ENCODE data around the gene PITHD1.

The PITHD1 gene

DNA sequence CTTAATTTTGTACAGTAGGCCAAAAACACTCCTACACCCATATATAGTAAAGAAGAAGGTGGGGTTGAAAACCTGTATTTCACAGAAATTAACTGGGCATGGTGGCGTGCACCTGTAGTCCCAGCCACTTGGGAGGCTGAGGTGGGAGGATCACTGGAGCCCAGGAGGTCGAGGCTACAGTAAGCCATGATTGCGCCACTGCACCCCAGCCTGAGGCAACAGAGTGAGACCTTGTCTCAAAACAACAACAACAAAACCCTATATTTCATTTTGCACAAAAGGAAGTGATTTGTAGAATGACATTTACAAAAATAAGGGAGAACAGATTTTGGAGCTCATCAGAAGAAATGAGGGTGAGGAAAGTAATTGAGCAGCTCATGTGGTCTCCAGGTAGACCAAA lies 10.5 kb downstream of the PITHD1 start:
- H3K9ac ChIP-seq (ENCODE audit: low read depth, low read length, poor library complexity, severe bottlenecking), result no peak overlapping the region
- peaks cover 8% of the 10 kb centered on the region; the same call in 1 of the 2 replicates for H3F3A ChIP-seq (ENCODE audit: low read depth)
- peaks cover 40% of the 10 kb centered on the region for H3K79me2 ChIP-seq (ENCODE audit: insufficient read depth, low read length)
- H3K4me1 ChIP-seq (ENCODE audit: insufficient read depth, low read length, poor library complexity, severe bottlenecking), result peaks cover 12% of the 10 kb centered on the region
- peaks cover 18% of the 10 kb centered on the region for H4K20me1 ChIP-seq (ENCODE audit: insufficient read depth, low read length, poor library complexity, severe bottlenecking)
- H3K36me3 ChIP-seq (ENCODE audit: insufficient read depth, low read length), result peaks cover 30% of the 10 kb centered on the region; the same call in 1 of the 2 replicates
- no peak overlapping the region for H3K4me2 ChIP-seq (ENCODE audit: low read depth, low read length, poor library complexity, severe bottlenecking)
- H3K9me2 ChIP-seq (replicated peaks; ENCODE audit: low read depth, low read length), result no peaks in the 10 kb centered on the region
- no peak overlapping the region for H2AFZ ChIP-seq (ENCODE audit: low read length)
- no peak overlapping the region for H3K4me3 ChIP-seq (ENCODE audit: low read length, poor library complexity, severe bottlenecking)
- TF ChIP-seq, protein P1, sequence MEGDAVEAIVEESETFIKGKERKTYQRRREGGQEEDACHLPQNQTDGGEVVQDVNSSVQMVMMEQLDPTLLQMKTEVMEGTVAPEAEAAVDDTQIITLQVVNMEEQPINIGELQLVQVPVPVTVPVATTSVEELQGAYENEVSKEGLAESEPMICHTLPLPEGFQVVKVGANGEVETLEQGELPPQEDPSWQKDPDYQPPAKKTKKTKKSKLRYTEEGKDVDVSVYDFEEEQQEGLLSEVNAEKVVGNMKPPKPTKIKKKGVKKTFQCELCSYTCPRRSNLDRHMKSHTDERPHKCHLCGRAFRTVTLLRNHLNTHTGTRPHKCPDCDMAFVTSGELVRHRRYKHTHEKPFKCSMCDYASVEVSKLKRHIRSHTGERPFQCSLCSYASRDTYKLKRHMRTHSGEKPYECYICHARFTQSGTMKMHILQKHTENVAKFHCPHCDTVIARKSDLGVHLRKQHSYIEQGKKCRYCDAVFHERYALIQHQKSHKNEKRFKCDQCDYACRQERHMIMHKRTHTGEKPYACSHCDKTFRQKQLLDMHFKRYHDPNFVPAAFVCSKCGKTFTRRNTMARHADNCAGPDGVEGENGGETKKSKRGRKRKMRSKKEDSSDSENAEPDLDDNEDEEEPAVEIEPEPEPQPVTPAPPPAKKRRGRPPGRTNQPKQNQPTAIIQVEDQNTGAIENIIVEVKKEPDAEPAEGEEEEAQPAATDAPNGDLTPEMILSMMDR (conservative IDR thresholded peaks at IDR 0.05; ENCODE audit: low read length), result no peak
- no peak for TF ChIP-seq EZH2phosphoT487 (IDR thresholded peaks at IDR 0.05; ENCODE audit: borderline replicate concordance)
- no peaks in the 10 kb centered on the region for H3K9me3 ChIP-seq (ENCODE audit: insufficient read depth, low read depth, low read length)
- H3K27me3 ChIP-seq (ENCODE audit: insufficient read depth, low read length, poor library complexity, severe bottlenecking), result peaks cover 4% of the 10 kb centered on the region

DNA sequence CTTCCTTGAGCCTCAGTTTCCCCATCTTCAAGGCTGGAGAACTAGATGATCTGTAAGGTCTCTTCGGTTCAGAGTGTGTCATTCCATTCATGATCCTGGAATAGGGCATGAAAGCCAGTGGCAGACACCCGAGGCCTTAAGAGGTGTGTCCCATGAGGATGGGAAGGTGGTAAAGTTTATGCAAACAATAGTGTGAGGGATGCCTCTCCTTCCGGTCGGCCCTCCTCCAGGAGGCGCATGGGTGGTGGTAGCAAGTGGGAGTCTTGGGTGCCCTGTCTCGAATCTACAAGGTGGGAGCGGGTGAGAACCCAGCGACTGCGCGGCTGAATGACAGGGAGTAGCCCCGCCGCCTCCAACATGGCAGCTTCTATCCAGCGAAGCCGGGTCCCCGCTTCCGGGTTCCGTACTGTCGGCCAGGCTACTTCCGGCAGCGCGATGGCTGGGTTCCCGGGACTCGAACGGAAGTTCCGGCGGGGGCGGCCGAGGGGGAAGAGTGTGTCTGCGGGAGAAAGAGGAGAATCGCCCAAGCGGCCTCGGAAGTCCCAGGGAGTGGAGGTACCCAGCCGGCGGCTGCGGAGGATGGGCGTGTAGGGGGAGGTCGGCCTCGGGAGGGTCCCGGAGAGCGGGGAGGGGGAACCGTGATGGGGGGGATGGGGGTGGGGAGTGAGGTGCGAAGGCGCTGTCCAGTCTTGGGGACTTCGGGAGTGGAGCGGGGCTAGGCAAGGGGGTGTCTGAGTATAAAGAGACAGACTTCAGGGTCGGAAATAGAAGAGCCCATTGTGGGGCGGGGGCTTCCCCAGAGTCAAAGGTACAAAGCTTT lies 12.7 kb downstream of the PITHD1 start, which contains the start of gene LYPLA2:
TSS of gene LYPLA2 (plus strand) at position 450 of the 820 bp plus-strand sequence. CDS start 1,538 bp downstream, outside the sequence.
- H3K9me3 ChIP-seq (ENCODE audit: insufficient read depth, low read depth, low read length), result no peaks in the 10 kb centered on the region
- peaks cover 12% of the 10 kb centered on the region for H3K4me1 ChIP-seq (ENCODE audit: insufficient read depth, low read length, poor library complexity, severe bottlenecking)
- peaks cover 30% of the 10 kb centered on the region; the same call in 1 of the 2 replicates for H3K36me3 ChIP-seq (ENCODE audit: insufficient read depth, low read length)
- peak within 1 kb of the TSS; percentile 92 for H3K4me2 ChIP-seq (ENCODE audit: low read depth, low read length, poor library complexity, severe bottlenecking)
- peak within 1 kb of the TSS; percentile 87 for H3K9ac ChIP-seq (ENCODE audit: low read depth, low read length, poor library complexity, severe bottlenecking)
- peaks cover 4% of the 10 kb centered on the region for H3K27me3 ChIP-seq (ENCODE audit: insufficient read depth, low read length, poor library complexity, severe bottlenecking)
- peaks cover 21% of the 10 kb centered on the region for H4K20me1 ChIP-seq (ENCODE audit: insufficient read depth, low read length, poor library complexity, severe bottlenecking)
- H3K4me3 ChIP-seq (ENCODE audit: low read length, poor library complexity, severe bottlenecking), result peak within 1 kb of the TSS; percentile 100
- TF ChIP-seq, protein P1 (conservative IDR thresholded peaks at IDR 0.05; ENCODE audit: low read length), result no peak
- no peak for TF ChIP-seq EZH2phosphoT487 (IDR thresholded peaks at IDR 0.05; ENCODE audit: borderline replicate concordance)
- H3K9me2 ChIP-seq (replicated peaks; ENCODE audit: low read depth, low read length), result no peaks in the 10 kb centered on the region
- peaks cover 33% of the 10 kb centered on the region for H3K79me2 ChIP-seq (ENCODE audit: insufficient read depth, low read length)
- peak within 1 kb of the TSS; percentile 89 for H2AFZ ChIP-seq (ENCODE audit: low read length)
- peaks cover 8% of the 10 kb centered on the region; the same call in 1 of the 2 replicates for H3F3A ChIP-seq (ENCODE audit: low read depth)

DNA sequence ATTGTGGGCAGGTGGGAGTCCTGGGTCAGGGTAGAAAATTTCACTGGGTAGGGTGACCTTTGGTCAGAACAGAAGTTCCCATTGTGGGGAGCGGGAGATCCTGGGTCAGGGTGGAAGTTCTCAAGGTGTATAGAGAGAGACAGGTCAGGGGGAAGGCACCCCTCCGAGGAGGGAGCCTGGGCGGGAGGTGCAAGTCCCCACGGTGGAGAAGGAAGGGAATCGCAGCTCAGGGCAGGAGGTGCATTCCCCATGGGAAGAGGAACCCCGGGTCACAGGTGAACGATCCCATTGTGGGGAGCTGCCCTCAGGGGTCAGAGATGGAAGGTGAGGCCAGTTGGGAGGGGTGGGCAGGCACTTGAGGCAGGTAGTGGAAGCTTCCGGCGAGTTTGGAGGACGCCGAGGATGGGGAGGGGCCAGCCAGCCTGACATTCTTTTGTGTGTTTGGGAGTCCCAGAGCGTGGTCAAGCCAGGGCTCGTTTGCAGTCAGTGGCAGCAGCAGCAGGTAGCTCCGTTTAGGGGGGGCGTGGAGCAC lies 13.4 kb downstream of the PITHD1 start:
- TF ChIP-seq, protein P1 (conservative IDR thresholded peaks at IDR 0.05; ENCODE audit: low read length), result no peak
- TF ChIP-seq EZH2phosphoT487 (IDR thresholded peaks at IDR 0.05; ENCODE audit: borderline replicate concordance), result no peak
- H2AFZ ChIP-seq (ENCODE audit: low read length), result peak overlapping the region; percentile 89; the same call in 1 of the 2 replicates
- peaks cover 4% of the 10 kb centered on the region for H3K27me3 ChIP-seq (ENCODE audit: insufficient read depth, low read length, poor library complexity, severe bottlenecking)

More for the DNA sequence above, 13.4 kb downstream of the PITHD1 start:
- Histone ChIP-seq H3K4me1 (ENCODE audit: insufficient read depth, low read length, poor library complexity, severe bottlenecking) (peaks cover 12% of the 10 kb centered on the region), H3K4me2 (ENCODE audit: low read depth, low read length, poor library complexity, severe bottlenecking) (peak overlapping the region; percentile 92), H3K9me3 (ENCODE audit: insufficient read depth, low read depth, low read length) (no peaks in the 10 kb centered on the region), H3K79me2 (ENCODE audit: insufficient read depth, low read length) (peaks cover 33% of the 10 kb centered on the region), H3K9me2 (replicated peaks; ENCODE audit: low read depth, low read length) (no peaks in the 10 kb centered on the region), H3K9ac (ENCODE audit: low read depth, low read length, poor library complexity, severe bottlenecking) (peak overlapping the region; percentile 87), H3F3A (ENCODE audit: low read depth) (peaks cover 8% of the 10 kb centered on the region; the same call in 1 of the 2 replicates), H3K36me3 (ENCODE audit: insufficient read depth, low read length) (peaks cover 27% of the 10 kb centered on the region; the same call in 1 of the 2 replicates), H4K20me1 (ENCODE audit: insufficient read depth, low read length, poor library complexity, severe bottlenecking) (peaks cover 21% of the 10 kb centered on the region), H3K4me3 (ENCODE audit: low read length, poor library complexity, severe bottlenecking) (peak overlapping the region; percentile 100)
